ENCODE results near the gene PARD3B. TPM values are rescaled to one million over a fixed set of nuclear protein-coding genes. Genes with fewer than 3 reads are reported as not detected.

PARD3B gene
- total RNA-seq, 1 experiment from 2014 or later = 7.6 TPM

DNA sequence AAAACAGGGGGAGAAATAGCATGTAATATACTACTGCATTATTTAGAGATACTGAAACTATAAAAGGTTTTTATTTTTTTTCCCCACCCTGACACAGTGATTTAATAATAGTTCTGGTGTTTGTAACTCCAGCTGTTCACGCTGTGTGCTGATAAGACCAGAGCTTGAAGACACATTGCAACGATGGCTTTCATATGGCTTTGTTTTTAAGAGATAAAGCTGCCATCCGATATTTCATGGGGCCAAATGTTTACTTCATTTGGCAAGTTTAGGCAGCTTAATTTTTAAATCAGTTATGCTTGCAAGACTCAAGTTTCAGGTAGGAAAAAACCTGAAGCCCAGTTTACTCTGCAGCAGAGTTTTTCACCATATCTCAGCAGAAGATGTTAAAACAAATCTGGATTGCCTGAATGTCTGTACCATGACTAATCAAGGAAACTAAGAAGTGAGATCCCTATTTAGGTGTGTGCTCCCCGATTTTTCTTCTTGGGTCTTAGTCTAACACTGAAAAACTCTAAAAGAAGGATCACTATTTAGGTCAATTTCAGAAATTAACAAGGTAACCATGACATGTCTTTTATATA, 508.6 kb downstream of the PARD3B start:
- Histone ChIP-seq H3K4me3 (no peak overlapping the region), H3K36me3 (ENCODE audit: low read depth) (no peaks in the 10 kb centered on the region), H3K4me2 (no peak overlapping the region), H3K9me3 (ENCODE audit: insufficient read depth, low read depth) (no peaks in the 10 kb centered on the region), H3K27me3 (ENCODE audit: insufficient read depth, low read depth) (no peaks in the 10 kb centered on the region), H3F3A (ENCODE audit: insufficient read depth, low read depth) (no peaks in the 10 kb centered on the region; the same call in 1 of the 2 replicates), H2AFZ (no peak overlapping the region), H3K9me2 (ENCODE audit: insufficient read depth) (no peaks in the 10 kb centered on the region), H3K79me2 (ENCODE audit: low read depth) (no peaks in the 10 kb centered on the region), H3K27ac (no peak overlapping the region), H4K20me1 (ENCODE audit: insufficient read depth) (no peaks in the 10 kb centered on the region), H3K4me1 (replicated peaks; ENCODE audit: insufficient read depth) (no peaks in the 10 kb centered on the region)
- ChIA-PET CTCF (no interaction called here), POLR2A (ENCODE audit: unreplicated experiment) (no interaction called here)
- DNase-seq = no peak
- no TSS peak for BruUV-seq (replicated peaks)
- TF ChIP-seq EZH2 (IDR thresholded peaks at IDR 0.05; ENCODE audit: low read depth) = no peak
- TF ChIP-seq, protein P1, sequence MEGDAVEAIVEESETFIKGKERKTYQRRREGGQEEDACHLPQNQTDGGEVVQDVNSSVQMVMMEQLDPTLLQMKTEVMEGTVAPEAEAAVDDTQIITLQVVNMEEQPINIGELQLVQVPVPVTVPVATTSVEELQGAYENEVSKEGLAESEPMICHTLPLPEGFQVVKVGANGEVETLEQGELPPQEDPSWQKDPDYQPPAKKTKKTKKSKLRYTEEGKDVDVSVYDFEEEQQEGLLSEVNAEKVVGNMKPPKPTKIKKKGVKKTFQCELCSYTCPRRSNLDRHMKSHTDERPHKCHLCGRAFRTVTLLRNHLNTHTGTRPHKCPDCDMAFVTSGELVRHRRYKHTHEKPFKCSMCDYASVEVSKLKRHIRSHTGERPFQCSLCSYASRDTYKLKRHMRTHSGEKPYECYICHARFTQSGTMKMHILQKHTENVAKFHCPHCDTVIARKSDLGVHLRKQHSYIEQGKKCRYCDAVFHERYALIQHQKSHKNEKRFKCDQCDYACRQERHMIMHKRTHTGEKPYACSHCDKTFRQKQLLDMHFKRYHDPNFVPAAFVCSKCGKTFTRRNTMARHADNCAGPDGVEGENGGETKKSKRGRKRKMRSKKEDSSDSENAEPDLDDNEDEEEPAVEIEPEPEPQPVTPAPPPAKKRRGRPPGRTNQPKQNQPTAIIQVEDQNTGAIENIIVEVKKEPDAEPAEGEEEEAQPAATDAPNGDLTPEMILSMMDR (conservative IDR thresholded peaks at IDR 0.05) = no peak
- intact Hi-C loops (cut with micrococcal nuclease; ENCODE audit: unreplicated experiment) = no loop called here

DNA sequence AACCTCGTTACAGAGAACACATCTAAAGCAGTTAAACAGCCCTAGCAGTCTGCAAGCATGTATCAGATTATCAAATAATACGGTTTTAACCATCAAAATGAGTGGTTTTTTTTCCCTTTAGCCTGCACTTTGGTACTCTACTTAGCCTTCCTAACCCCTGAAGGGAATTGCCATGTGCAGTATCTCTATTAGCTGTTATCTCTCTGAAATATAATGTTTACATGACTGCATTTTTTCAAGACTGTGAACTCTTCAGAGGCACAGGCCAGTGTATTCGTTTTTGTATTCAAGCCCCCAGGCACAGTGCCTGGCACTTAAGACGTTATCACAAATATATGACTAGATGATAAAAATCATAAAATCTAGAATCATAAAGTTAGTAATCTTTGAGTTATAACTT, 509.5 kb downstream of the PARD3B start:
- no peak overlapping the region for H3K27ac ChIP-seq
- H2AFZ ChIP-seq = no peak overlapping the region
- TF ChIP-seq EZH2 (IDR thresholded peaks at IDR 0.05; ENCODE audit: low read depth) = no peak
- TF ChIP-seq, protein P1 (conservative IDR thresholded peaks at IDR 0.05) = no peak
- H3K9me2 ChIP-seq (ENCODE audit: insufficient read depth) = no peaks in the 10 kb centered on the region
- DNase-seq = no peak
- ChIA-PET CTCF (no interaction called here), POLR2A (ENCODE audit: unreplicated experiment) (no interaction called here)
- no peaks in the 10 kb centered on the region for H3K9me3 ChIP-seq (ENCODE audit: insufficient read depth, low read depth)
- no TSS peak for BruUV-seq (replicated peaks)
- intact Hi-C loops (cut with micrococcal nuclease; ENCODE audit: unreplicated experiment) = no loop called here
- no peak overlapping the region for H3K4me3 ChIP-seq
- H3K79me2 ChIP-seq (ENCODE audit: low read depth) = no peaks in the 10 kb centered on the region
- H3K4me1 ChIP-seq (replicated peaks; ENCODE audit: insufficient read depth) = 0 out of 2 replicates have a peak, but pooled peaks cover under 1% of the 10 kb centered on the region
- no peaks in the 10 kb centered on the region for H4K20me1 ChIP-seq (ENCODE audit: insufficient read depth)
- H3K36me3 ChIP-seq (ENCODE audit: low read depth) = no peaks in the 10 kb centered on the region
- H3F3A ChIP-seq (ENCODE audit: insufficient read depth, low read depth) = no peaks in the 10 kb centered on the region; the same call in 1 of the 2 replicates
- H3K4me2 ChIP-seq = no peak overlapping the region
- H3K27me3 ChIP-seq (ENCODE audit: insufficient read depth, low read depth) = no peaks in the 10 kb centered on the region

GRCh38 chr2:205055251-205055650, 510.0 kb downstream of the PARD3B start:
- POLR2A ChIA-PET (ENCODE audit: unreplicated experiment) = no interaction called here

More at GRCh38 chr2:205055251-205055650, 510.0 kb downstream of the PARD3B start:
- no peak for DNase-seq
- Histone ChIP-seq H3K36me3 (ENCODE audit: low read depth) (no peaks in the 10 kb centered on the region), H3K4me3 (no peak overlapping the region), H3K4me2 (no peak overlapping the region), H2AFZ (no peak overlapping the region), H4K20me1 (ENCODE audit: insufficient read depth) (no peaks in the 10 kb centered on the region), H3K9me2 (ENCODE audit: insufficient read depth) (no peaks in the 10 kb centered on the region), H3K27ac (no peak overlapping the region), H3K79me2 (ENCODE audit: low read depth) (no peaks in the 10 kb centered on the region), H3K9me3 (ENCODE audit: insufficient read depth, low read depth) (no peaks in the 10 kb centered on the region), H3F3A (ENCODE audit: insufficient read depth, low read depth) (no peaks in the 10 kb centered on the region; the same call in 1 of the 2 replicates), H3K4me1 (replicated peaks; ENCODE audit: insufficient read depth) (peaks cover 5% of the 10 kb centered on the region; the same call in 1 of the 2 replicates), H3K27me3 (ENCODE audit: insufficient read depth, low read depth) (no peaks in the 10 kb centered on the region)
- intact Hi-C loops (cut with micrococcal nuclease; ENCODE audit: unreplicated experiment) = no loop called here
- TF ChIP-seq, protein P1 (conservative IDR thresholded peaks at IDR 0.05) = no peak
- TF ChIP-seq EZH2 (IDR thresholded peaks at IDR 0.05; ENCODE audit: low read depth) = no peak
- no TSS peak for BruUV-seq (replicated peaks)
- CTCF ChIA-PET = no interaction called here

Data from PC-9 (cell line).